ENCODE results near the gene CDC42EP4.
"Not testable (repeated sequence)": the region's sequence is repeated elsewhere in the genome, so short reads cannot be mapped to it uniquely, and the experiment has no call there.

The CDC42EP4 gene

GRCh38 chr17:73278465-73279453 is 33.0 kb downstream of the CDC42EP4 start:
- DNase-seq = peak in 2 of 3 experiments; percentile 61 to 94

GRCh38 chr17:73278049-73278464 is 33.7 kb downstream of the CDC42EP4 start:
- no peak for DNase-seq

- DNase-seq = no peak
Measured at GRCh38 chr17:73274490-73274889, 37.3 kb downstream of the CDC42EP4 start.

GRCh38 chr17:73272906-73273218 is 38.9 kb downstream of the CDC42EP4 start:
- DNase-seq = no peak

- DNase-seq = no peak
Measured at GRCh38 chr17:73271072-73271471, 40.7 kb downstream of the CDC42EP4 start.

GRCh38 chr17:73269791-73270190 is 42.0 kb downstream of the CDC42EP4 start:
- DNase-seq = no peak

GRCh38 chr17:73269329-73269615 is 42.5 kb downstream of the CDC42EP4 start:
- no peak for DNase-seq

GRCh38 chr17:73268582-73269328 is 43.0 kb downstream of the CDC42EP4 start:
- DNase-seq = no peak

- DNase-seq = no peak
Measured at GRCh38 chr17:73267648-73268537, 43.9 kb downstream of the CDC42EP4 start.

GRCh38 chr17:73266796-73267195 is 45.0 kb downstream of the CDC42EP4 start:
- DNase-seq = no peak

- no peak for DNase-seq
Measured at GRCh38 chr17:73265646-73266640, 45.9 kb downstream of the CDC42EP4 start.

- not testable (repeated sequence) for DNase-seq
Measured at GRCh38 chr17:73264448-73264847, 47.4 kb downstream of the CDC42EP4 start.

GRCh38 chr17:73262676-73263642 is 48.8 kb downstream of the CDC42EP4 start:
- no peak for DNase-seq

- peak in 2 of 3 experiments; percentile 29 to 46 for DNase-seq
Measured at GRCh38 chr17:73261952-73262675, 49.7 kb downstream of the CDC42EP4 start.

- DNase-seq = no peak
Measured at GRCh38 chr17:73261617-73261951, 50.2 kb downstream of the CDC42EP4 start, which contains the start of gene CPSF4L. TSS of gene CPSF4L (minus strand) at chr17:73261880. CDS start at chr17:73261818, 62 bp downstream.

GRCh38 chr17:73257516-73257915 is 54.3 kb downstream of the CDC42EP4 start:
- DNase-seq = no peak

GRCh38 chr17:73256220-73256619 is 55.6 kb downstream of the CDC42EP4 start:
- DNase-seq = no peak

GRCh38 chr17:73255671-73256181 is 56.1 kb downstream of the CDC42EP4 start:
- peak; percentile 43 to 74 (median 45) for DNase-seq

- no peak for DNase-seq
Measured at GRCh38 chr17:73251871-73252270, 59.9 kb downstream of the CDC42EP4 start.
